LNCAP (cell line): Measurements from ENCODE around the gene TADA1.
A peak's percentile ranks its signal among the peaks of the same experiment; 100 is the strongest.

Experiments
- CTCF ChIP-seq: fragments of 450-650 bp; IDR thresholded peaks from 2 replicates; pipeline ENCODE4 v1.5.1; 2017; ENCODE audit warnings: mild to moderate bottlenecking

Gene TADA1

GRCh38 chr1:166814611-166815010 lies 61.5 kb downstream of the TADA1 start:
- TF ChIP-seq CTCF: no peak

- TF ChIP-seq CTCF: 0 out of 2 replicates have a peak, but pooled peaks have one; percentile 15
These were observed 62.4 kb downstream of the TADA1 start for GRCh38 chr1:166813508-166814223.

- no peak for TF ChIP-seq CTCF
These were observed 64.4 kb downstream of the TADA1 start for GRCh38 chr1:166811691-166812090.

- TF ChIP-seq CTCF: no peak
These were observed 67.1 kb downstream of the TADA1 start for GRCh38 chr1:166808952-166809351.
